Endothelial cell (in vitro differentiated cells): Measurements from ENCODE around the gene TRABD2A. TPM values are rescaled to one million over a fixed set of nuclear protein-coding genes. Genes with fewer than 3 reads are reported as not detected.

Experiments
- DNase-seq: peaks from one replicate; pipeline ENCODE4 v3.0.0; 2021; ENCODE audit warnings: low spot score
- H3K27ac Mint-ChIP-seq: one replicate; pipeline ENCODE4 v1.8.0; 2021; ENCODE audit warnings: mixed read lengths, inconsistent platforms; ENCODE audit not compliant: unreplicated experiment
- H3K27me3 Mint-ChIP-seq: one replicate; pipeline ENCODE4 v1.8.0; 2021; ENCODE audit warnings: mild to moderate bottlenecking, moderate library complexity, mixed read lengths, inconsistent platforms; ENCODE audit not compliant: unreplicated experiment
- H3K36me3 Mint-ChIP-seq: one replicate; pipeline ENCODE4 v1.8.0; 2021; ENCODE audit warnings: mild to moderate bottlenecking, low read depth, mixed read lengths, inconsistent platforms; ENCODE audit not compliant: unreplicated experiment
- H3K4me1 Mint-ChIP-seq: one replicate; pipeline ENCODE4 v1.8.0; 2021; ENCODE audit warnings: mild to moderate bottlenecking, mixed read lengths, inconsistent platforms; ENCODE audit not compliant: unreplicated experiment
- H3K4me3 Mint-ChIP-seq: one replicate; pipeline ENCODE4 v1.8.0; 2021; ENCODE audit warnings: mild to moderate bottlenecking, mixed read lengths, inconsistent platforms; ENCODE audit not compliant: unreplicated experiment
- H3K9me3 Mint-ChIP-seq: one replicate; pipeline ENCODE4 v1.8.0; 2021; ENCODE audit warnings: mixed read lengths, inconsistent platforms; ENCODE audit not compliant: unreplicated experiment
- CTCF ChIP-seq: fragments of 200-600 bp; sonication (generic); IDR thresholded peaks from one replicate; pipeline ENCODE4 v1.5.0; 2021; ENCODE audit warnings: antibody characterized with exemption; ENCODE audit not compliant: unreplicated experiment
- total RNA-seq: library from RNA; stranded (reverse); fragmentation: NEBNext Ultra II Directional; extraction: Animal tissue kit (Norgen Biotek cat#: 25700); gene quantifications from one replicate; pipeline ENCODE4 v1.2.1, GENCODE V29; 2021; ENCODE audit not compliant: unreplicated experiment

TRABD2A gene
- total RNA-seq, 1 donor from 2014 or later = 7.2 TPM

GRCh38 chr2:84906900-84907714, 26.2 kb upstream of the TRABD2A start:
- Mint-ChIP-seq H3K4me1 (peaks cover 26% of the 10 kb centered on the region), H3K36me3 (peaks cover 40% of the 10 kb centered on the region), H3K27ac (peak overlapping the region; percentile 96), H3K9me3 (no peaks in the 10 kb centered on the region), H3K27me3 (peaks cover 30% of the 10 kb centered on the region), H3K4me3 (peak overlapping the region; percentile 95)
- TF ChIP-seq CTCF = no peak
- peak; percentile 36 for DNase-seq

GRCh38 chr2:84906108-84906899, 25.4 kb upstream of the TRABD2A start:
- no peak for TF ChIP-seq CTCF
- DNase-seq = no peak
- H3K27ac Mint-ChIP-seq = peak overlapping the region; percentile 96
- H3K36me3 Mint-ChIP-seq = peaks cover 40% of the 10 kb centered on the region
- peak overlapping the region; percentile 95 for H3K4me3 Mint-ChIP-seq
- peaks cover 30% of the 10 kb centered on the region for H3K27me3 Mint-ChIP-seq
- no peaks in the 10 kb centered on the region for H3K9me3 Mint-ChIP-seq
- peaks cover 26% of the 10 kb centered on the region for H3K4me1 Mint-ChIP-seq

- Mint-ChIP-seq H3K4me1 (peaks cover 26% of the 10 kb centered on the region), H3K27ac (peak within 1 kb of the TSS; percentile 96), H3K4me3 (peak within 1 kb of the TSS; percentile 95), H3K9me3 (no peaks in the 10 kb centered on the region), H3K27me3 (peaks cover 30% of the 10 kb centered on the region), H3K36me3 (peaks cover 40% of the 10 kb centered on the region)
- TF ChIP-seq CTCF = no peak
- DNase-seq = peak; percentile 92
Observed at GRCh38 chr2:84905181-84906107, 24.6 kb upstream of the TRABD2A start, which contains the start of gene TMSB10. Gene TMSB10, plus strand, starts transcription at chr2:84905656.

- Mint-ChIP-seq H3K4me1 (peaks cover 26% of the 10 kb centered on the region), H3K27me3 (peaks cover 25% of the 10 kb centered on the region), H3K9me3 (no peaks in the 10 kb centered on the region), H3K36me3 (peaks cover 34% of the 10 kb centered on the region), H3K27ac (peak overlapping the region; percentile 80), H3K4me3 (peak overlapping the region; percentile 94)
- DNase-seq = peak; percentile 56
- no peak for TF ChIP-seq CTCF
Observed at GRCh38 chr2:84904717-84905174, 23.9 kb upstream of the TRABD2A start.
